Activated naive CD8-positive, alpha-beta T cell treated with anti-CD3 and anti-CD28 coated beads, Interleukin-2, amount 50 U/mL, for 24 hours (primary cell): ENCODE measurements around the gene ZMYM4.
A peak's percentile ranks its signal among the peaks of the same experiment; 100 is the strongest.
"Not testable (repeated sequence)": the region's sequence is repeated elsewhere in the genome, so short reads cannot be mapped to it uniquely, and the experiment has no call there.

Experiments
- ATAC-seq: fragments of 150-1000 bp; cut with Tn5 transposase; one replicate; pipeline ENCODE4 v1.10.0; 2021
- DNase-seq: peaks from one replicate; pipeline ENCODE4 v3.0.0; 2021
- H3K27ac Mint-ChIP-seq: one replicate; pipeline ENCODE4 v1.8.0; 2021; ENCODE audit warnings: mild to moderate bottlenecking, mixed read lengths
- H3K27me3 Mint-ChIP-seq: one replicate; pipeline ENCODE4 v1.8.0; 2021; ENCODE audit warnings: mixed read lengths
- H3K36me3 Mint-ChIP-seq: one replicate; pipeline ENCODE4 v1.8.0; 2021; ENCODE audit warnings: low read depth, mixed read lengths
- H3K4me1 Mint-ChIP-seq: one replicate; pipeline ENCODE4 v1.8.0; 2021; ENCODE audit warnings: mixed read lengths
- H3K4me3 Mint-ChIP-seq: one replicate; pipeline ENCODE4 v1.8.0; 2021; ENCODE audit warnings: mild to moderate bottlenecking, moderate library complexity, mixed read lengths
- H3K9me3 Mint-ChIP-seq: one replicate; pipeline ENCODE4 v1.8.0; 2021; ENCODE audit warnings: mixed read lengths

Gene ZMYM4

DNA sequence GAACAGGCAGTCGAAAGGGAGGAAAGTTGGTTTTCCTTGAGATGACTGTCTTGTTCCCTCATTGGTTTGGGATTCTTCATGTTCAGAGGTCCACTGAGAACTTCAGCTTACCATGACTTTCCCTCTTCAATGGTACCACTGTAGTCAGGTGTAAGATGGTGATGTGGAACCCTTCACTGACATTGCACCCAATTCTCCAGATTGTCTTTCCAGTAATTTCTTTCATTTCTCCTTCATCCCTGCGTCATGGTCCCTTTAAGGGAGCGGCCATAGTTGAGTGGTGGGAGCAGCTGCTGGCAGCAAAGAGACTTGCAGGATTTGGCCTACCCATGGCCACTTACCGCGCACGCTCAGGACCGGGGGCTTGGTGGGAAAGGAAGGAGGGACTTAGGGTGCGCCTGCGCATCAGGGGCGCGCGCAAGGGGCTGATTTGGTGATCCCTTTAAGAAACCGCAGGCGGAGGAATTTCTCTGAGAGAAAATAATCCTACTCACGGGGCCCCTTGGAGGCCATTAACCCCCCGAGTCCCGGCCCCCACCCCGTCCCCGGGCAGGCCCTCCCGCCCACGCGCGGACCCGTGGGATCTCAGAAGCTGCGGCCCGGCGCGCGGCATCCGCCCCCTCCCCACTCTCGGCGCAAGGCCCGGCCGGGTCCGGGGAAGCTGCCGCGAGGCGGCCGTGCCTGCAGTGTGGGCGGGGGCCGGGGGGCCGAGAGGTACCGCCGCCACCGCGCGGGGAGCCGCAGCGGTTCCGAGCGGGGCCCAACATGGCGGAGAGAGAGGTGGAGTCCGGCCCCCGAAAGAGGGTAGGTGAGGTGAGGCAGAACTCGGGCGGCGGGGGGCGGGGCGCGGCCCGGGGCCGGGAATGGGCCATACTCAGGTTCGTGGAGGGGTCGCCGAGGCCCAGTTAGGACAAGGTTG is at the start of gene ZMYM4:
Gene ZMYM4, plus strand, starts transcription at position 428 of the 919 bp plus-strand sequence. Its CDS starts 338 bp downstream, at position 766.
- Mint-ChIP-seq H3K36me3 (peaks cover 15% of the 10 kb centered on the region), H3K9me3 (peaks cover 5% of the 10 kb centered on the region), H3K4me3 (peak within 1 kb of the TSS; percentile 84), H3K27ac (peak within 1 kb of the TSS; percentile 94), H3K27me3 (peaks cover 7% of the 10 kb centered on the region), H3K4me1 (peaks cover 32% of the 10 kb centered on the region)
- DNase-seq (peak; percentile 90), ATAC-seq (peak; percentile 93)

DNA sequence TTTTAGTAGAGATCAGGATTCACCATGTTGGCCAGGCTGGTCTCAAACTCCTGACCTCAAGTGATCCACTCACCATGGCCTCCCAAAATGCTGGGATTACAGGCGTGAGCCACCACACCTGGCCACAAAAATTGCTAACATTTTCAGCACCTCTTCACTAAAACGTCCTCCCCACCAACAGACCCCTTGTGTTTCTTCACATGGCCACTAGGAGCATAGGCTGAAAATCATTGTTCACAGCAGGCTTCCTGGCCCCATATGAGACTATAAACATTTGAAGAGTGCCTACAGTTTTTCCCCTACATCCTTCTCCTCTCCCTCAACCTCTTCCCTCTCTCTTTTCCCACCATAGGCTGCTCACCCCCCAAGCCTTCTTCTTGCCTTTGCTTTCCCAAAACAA is 47.5 kb upstream of the ZMYM4 start:
- DNase-seq, result peak; percentile 6
- no peak for ATAC-seq

DNA sequence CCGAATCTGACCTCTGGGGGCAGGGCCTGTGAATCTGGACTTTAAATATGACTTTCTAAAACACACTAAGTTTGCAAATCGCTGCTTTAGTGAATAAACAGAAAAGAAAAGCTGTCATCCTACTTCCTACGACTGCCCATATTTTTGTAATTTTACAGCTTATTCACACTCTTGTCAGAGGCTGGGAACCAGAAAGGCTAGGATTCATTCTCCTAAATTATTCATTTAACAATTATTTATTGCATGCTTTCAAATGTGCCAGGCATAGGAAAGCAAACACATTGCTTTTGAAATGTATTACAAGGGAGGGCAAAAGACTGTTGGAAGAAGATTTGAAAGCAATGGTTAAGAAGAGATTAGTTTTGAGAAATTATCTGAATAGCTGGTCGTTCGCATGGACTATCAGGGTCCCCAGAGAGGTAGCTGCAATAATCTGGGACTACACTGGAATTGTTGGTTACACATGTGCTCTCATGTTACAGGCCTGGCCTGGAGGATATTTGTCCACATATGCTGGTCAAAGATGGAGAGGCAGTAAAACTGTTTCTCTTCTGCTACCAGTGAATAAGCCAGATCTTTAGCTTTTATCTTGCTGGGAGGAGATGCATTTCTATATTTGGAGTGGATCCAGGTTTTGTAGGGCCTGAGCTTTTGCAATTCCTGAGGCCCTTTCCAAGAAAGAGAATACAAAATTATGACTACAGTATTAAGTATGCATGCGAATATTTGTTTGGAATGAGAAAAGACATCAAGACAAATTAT is 46.0 kb upstream of the ZMYM4 start:
- Mint-ChIP-seq H3K36me3 (no peaks in the 10 kb centered on the region), H3K27ac (no peak overlapping the region), H3K9me3 (no peaks in the 10 kb centered on the region), H3K4me3 (no peak overlapping the region), H3K27me3 (no peaks in the 10 kb centered on the region), H3K4me1 (no peaks in the 10 kb centered on the region)
- no peak for DNase-seq
- ATAC-seq, result no peak

More for the DNA sequence above, 47.5 kb upstream of the ZMYM4 start:
- Mint-ChIP-seq H3K36me3 (no peaks in the 10 kb centered on the region), H3K4me3 (no peak overlapping the region), H3K27ac (no peak overlapping the region), H3K9me3 (no peaks in the 10 kb centered on the region), H3K27me3 (peaks cover 2% of the 10 kb centered on the region), H3K4me1 (no peaks in the 10 kb centered on the region)

DNA sequence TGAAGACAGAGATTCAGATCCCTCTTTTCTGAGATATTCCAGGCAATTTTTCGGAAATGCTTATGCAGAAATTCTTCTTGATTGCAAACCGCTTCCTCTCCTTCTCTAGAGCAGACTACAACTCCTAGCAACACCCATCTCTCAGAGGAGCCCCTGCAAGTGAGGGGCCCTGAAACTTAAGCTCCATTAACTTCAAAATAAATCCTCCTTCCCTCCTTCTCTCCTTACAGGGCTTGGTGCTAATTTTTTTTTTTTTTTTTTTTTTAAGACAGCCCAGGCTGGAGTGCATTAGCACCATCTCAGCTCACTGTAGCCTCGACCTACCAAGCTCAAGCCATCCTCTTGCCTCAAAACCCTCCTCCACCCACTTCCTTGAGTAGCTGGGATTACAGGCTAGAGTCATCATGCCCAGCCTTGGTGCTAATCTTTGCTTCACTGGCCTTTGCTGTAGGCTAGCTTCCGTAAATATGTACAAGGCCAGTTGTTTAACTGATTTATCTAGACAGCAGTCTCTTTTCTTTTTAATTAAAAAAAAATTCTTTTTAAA is 45.4 kb upstream of the ZMYM4 start:
- H3K4me1 Mint-ChIP-seq, result no peaks in the 10 kb centered on the region

DNA sequence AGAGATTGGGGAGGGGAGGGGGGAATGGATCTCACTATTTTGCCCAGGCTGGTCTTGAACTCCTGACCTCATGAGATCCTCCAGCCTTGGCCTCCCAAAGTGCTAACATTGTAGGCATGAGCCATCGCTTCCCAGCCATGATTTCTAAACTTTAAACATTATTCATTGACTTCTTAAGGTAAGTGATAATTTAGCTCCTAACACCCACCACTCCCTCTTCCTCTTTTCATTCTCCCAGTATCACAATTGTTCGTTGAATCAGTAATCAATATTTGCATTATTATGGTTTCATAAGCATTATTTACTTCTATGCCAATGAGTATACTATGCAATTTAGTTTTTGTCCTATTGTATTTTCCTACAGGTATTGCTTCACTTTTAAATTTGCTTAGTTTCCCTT is 42.0 kb upstream of the ZMYM4 start:
- ATAC-seq (no peak), DNase-seq (no peak)
- H3K27ac Mint-ChIP-seq, result no peak overlapping the region
- no peaks in the 10 kb centered on the region for H3K9me3 Mint-ChIP-seq
- no peaks in the 10 kb centered on the region for H3K36me3 Mint-ChIP-seq
- H3K4me1 Mint-ChIP-seq, result peaks cover 9% of the 10 kb centered on the region
- H3K4me3 Mint-ChIP-seq, result no peak overlapping the region
- H3K27me3 Mint-ChIP-seq, result no peaks in the 10 kb centered on the region

More for the DNA sequence above, 45.4 kb upstream of the ZMYM4 start:
- no peak overlapping the region for H3K4me3 Mint-ChIP-seq
- no peaks in the 10 kb centered on the region for H3K27me3 Mint-ChIP-seq
- no peaks in the 10 kb centered on the region for H3K36me3 Mint-ChIP-seq
- DNase-seq (no peak), ATAC-seq (no peak)
- no peaks in the 10 kb centered on the region for H3K9me3 Mint-ChIP-seq
- H3K27ac Mint-ChIP-seq, result no peak overlapping the region

- Mint-ChIP-seq H3K27ac (peak overlapping the region; percentile 10), H3K27me3 (no peaks in the 10 kb centered on the region), H3K36me3 (no peaks in the 10 kb centered on the region), H3K4me3 (no peak overlapping the region), H3K4me1 (peaks cover 9% of the 10 kb centered on the region), H3K9me3 (no peaks in the 10 kb centered on the region)
- no peak for DNase-seq
- ATAC-seq, result peak; percentile 57
These were observed 38.7 kb upstream of the ZMYM4 start for GRCh38 chr1:35229587-35230360.

DNA sequence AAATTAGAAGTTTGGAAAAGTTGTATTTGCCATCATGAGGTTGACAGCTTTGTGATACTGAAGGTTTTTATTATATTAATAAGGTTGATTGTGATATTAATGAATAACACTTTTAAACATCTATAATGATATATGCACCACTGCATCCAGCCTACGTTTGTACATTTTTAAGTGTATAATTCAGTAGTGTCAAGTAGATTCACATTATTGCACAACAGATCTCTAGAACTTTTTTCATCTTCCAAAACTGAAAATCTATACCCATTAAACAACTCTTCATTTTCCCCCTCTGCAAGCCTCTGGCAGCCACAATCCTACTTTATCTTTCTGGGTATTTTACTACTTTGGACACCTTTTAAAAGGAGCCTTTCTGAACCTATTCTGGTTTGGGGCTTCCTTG is 37.2 kb upstream of the ZMYM4 start:
- Mint-ChIP-seq H3K4me1 (peaks cover 9% of the 10 kb centered on the region), H3K4me3 (no peak overlapping the region), H3K27me3 (no peaks in the 10 kb centered on the region), H3K36me3 (no peaks in the 10 kb centered on the region), H3K27ac (no peak overlapping the region), H3K9me3 (no peaks in the 10 kb centered on the region)
- DNase-seq (no peak), ATAC-seq (no peak)

DNA sequence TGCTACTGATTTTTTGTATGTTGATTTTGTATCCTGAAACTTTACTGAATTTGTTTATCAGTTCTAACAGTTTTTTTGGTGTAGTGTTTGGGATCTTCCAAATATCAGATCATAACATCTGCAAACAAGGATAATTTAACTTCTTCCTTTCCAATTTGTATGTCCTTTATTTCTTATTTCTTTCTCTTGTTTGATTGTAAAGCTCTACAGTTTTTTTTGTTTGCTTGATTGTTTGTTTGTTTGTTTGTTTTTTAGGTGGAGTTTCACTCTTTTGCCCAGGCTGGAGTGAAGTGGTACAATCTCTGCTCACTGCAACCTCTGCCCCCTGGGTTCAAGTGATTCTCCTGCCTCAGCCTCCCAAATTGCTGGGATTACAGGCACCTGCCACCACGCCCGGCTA is 31.7 kb upstream of the ZMYM4 start:
- H3K4me3 Mint-ChIP-seq, H3K9me3 Mint-ChIP-seq, H3K36me3 Mint-ChIP-seq, H3K27me3 Mint-ChIP-seq, H3K27ac Mint-ChIP-seq, DNase-seq, H3K4me1 Mint-ChIP-seq, ATAC-seq: not testable (repeated sequence)

- no peaks in the 10 kb centered on the region for H3K9me3 Mint-ChIP-seq
- DNase-seq (no peak), ATAC-seq (no peak)
- H3K4me3 Mint-ChIP-seq, result no peak overlapping the region
- no peaks in the 10 kb centered on the region for H3K27me3 Mint-ChIP-seq
- H3K27ac Mint-ChIP-seq, result no peak overlapping the region
- H3K36me3 Mint-ChIP-seq, result no peaks in the 10 kb centered on the region
- H3K4me1 Mint-ChIP-seq, result no peaks in the 10 kb centered on the region
These were observed 24.8 kb upstream of the ZMYM4 start for GRCh38 chr1:35243691-35244090.

GRCh38 chr1:35247256-35247655 is 21.3 kb upstream of the ZMYM4 start:
- Mint-ChIP-seq H3K36me3 (no peaks in the 10 kb centered on the region), H3K4me3 (no peak overlapping the region), H3K4me1 (no peaks in the 10 kb centered on the region), H3K27ac (no peak overlapping the region), H3K9me3 (no peaks in the 10 kb centered on the region), H3K27me3 (no peaks in the 10 kb centered on the region)
- ATAC-seq, result no peak
- DNase-seq, result no peak

- no peak overlapping the region for H3K4me3 Mint-ChIP-seq
- H3K9me3 Mint-ChIP-seq, result no peaks in the 10 kb centered on the region
- no peaks in the 10 kb centered on the region for H3K36me3 Mint-ChIP-seq
- DNase-seq (no peak), ATAC-seq (no peak)
- no peaks in the 10 kb centered on the region for H3K27me3 Mint-ChIP-seq
- no peaks in the 10 kb centered on the region for H3K4me1 Mint-ChIP-seq
- no peak overlapping the region for H3K27ac Mint-ChIP-seq
These were observed 14.6 kb upstream of the ZMYM4 start for GRCh38 chr1:35253941-35254340.

- Mint-ChIP-seq H3K27ac (no peak overlapping the region), H3K4me3 (no peak overlapping the region), H3K9me3 (no peaks in the 10 kb centered on the region), H3K4me1 (no peaks in the 10 kb centered on the region), H3K36me3 (no peaks in the 10 kb centered on the region), H3K27me3 (no peaks in the 10 kb centered on the region)
- ATAC-seq (no peak), DNase-seq (no peak)
These were observed 13.2 kb upstream of the ZMYM4 start for GRCh38 chr1:35255276-35255675.

DNA sequence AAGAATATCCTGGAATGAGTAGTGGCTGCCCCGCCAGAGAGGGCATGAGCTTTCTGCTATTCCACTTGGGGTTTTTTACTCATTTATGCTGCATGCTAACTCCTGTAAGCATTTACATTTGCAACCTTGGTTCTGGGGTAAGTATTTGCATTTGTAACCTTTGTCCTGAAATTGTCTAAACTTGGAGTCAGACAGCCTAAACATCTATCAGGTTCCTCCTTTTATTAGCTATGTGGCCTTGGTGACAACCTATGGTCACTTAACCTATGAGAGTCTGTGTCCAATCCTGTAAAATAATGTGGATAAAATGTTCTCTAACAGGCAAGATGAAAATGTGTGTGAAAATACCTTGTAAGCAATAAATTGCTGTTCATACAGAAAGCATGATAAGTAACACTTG is 8.9 kb upstream of the ZMYM4 start:
- no peaks in the 10 kb centered on the region for H3K4me1 Mint-ChIP-seq
- DNase-seq (no peak), ATAC-seq (no peak)
- H3K27me3 Mint-ChIP-seq, result peaks cover 2% of the 10 kb centered on the region
- no peak overlapping the region for H3K27ac Mint-ChIP-seq
- no peak overlapping the region for H3K4me3 Mint-ChIP-seq
- H3K9me3 Mint-ChIP-seq, result no peaks in the 10 kb centered on the region
- H3K36me3 Mint-ChIP-seq, result no peaks in the 10 kb centered on the region

DNA sequence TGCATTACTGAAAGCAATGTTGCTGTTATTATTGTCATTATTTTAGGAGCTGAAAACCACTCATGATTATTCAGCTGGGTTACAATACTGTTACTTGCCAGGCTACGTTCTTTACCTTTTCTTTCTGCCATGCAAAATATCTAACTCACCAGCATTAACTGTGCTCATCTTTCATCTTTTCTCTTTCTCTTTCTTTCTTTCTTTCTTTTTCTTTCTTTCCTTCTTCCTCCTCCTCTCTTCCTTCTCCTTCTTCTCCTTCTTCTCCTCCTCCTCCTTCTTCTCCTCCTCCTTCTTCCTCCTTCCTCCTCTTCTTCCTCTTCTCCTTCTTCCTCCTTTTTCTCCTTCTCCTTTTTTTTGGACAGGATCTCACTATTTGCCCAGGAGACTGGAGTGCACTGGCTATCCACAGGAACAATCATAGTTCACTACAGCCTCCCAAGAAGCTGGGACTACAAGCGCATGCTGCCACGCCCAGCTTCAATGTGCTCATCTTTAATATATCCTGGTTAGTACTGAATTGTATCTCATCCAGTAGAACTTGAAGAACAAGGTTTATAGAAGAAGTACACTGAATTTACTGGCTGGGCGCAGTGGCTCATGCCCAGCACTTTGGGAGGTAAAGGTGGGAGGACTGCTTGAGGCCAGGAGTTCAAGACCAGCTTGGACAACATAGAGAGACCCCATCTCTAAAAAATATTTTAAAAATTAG is 6.9 kb upstream of the ZMYM4 start:
- H3K4me3 Mint-ChIP-seq, result no peak overlapping the region
- no peaks in the 10 kb centered on the region for H3K9me3 Mint-ChIP-seq
- H3K4me1 Mint-ChIP-seq, result no peaks in the 10 kb centered on the region
- no peak overlapping the region for H3K27ac Mint-ChIP-seq
- ATAC-seq, result no peak
- H3K36me3 Mint-ChIP-seq, result no peaks in the 10 kb centered on the region
- DNase-seq, result no peak
- peaks cover 5% of the 10 kb centered on the region for H3K27me3 Mint-ChIP-seq
